AG09309 (cell line): ENCODE results near the gene SDK1.

Experiments
- DNase-seq: peaks from one replicate; pipeline ENCODE4 v3.0.0-alpha.2; 2010; ENCODE audit warnings: low read depth
- H3K4me3 ChIP-seq: 2 replicates; pipeline ENCODE4 v1.5.1; 2011; ENCODE audit warnings: mild to moderate bottlenecking, low read depth, low read length, moderate library complexity; ENCODE audit not compliant: control insufficient read depth
- CTCF ChIP-seq: IDR thresholded peaks from 2 replicates; pipeline ENCODE4 v1.5.1; 2011; ENCODE audit warnings: mild to moderate bottlenecking, low read depth, low read length, inconsistent platforms; ENCODE audit not compliant: insufficient read depth, control insufficient read depth; ENCODE audit errors: missing control alignments

Gene SDK1

DNA sequence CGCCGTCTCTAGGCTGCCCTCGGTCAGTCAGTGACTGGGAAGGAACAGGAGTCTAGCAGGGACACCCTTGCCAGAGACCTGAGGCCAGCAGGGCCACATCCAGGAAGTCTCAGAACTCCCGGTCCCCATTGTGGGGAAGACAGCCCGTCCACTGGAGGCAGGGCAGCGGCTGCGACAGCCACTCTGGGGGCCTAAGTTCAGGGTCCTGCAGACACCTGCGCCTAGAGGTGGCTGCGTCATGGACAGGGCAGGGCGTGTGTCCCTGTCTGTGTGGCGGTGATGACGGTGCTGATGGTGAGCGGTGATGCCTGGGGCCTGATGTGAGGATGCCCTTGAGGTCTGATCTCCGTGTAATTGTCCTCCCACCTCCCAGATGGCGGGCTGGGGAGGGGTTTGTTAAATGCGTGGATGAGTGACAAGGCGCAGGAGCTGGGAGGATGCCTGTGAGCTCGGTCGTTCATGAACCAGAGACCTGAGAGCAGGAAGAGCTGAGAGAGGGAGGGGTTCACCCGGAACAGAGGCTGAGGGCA lies 843.2 kb downstream of the SDK1 start:
- no peak for TF ChIP-seq CTCF
- no peak for DNase-seq
- H3K4me3 ChIP-seq: no peak overlapping the region

DNA sequence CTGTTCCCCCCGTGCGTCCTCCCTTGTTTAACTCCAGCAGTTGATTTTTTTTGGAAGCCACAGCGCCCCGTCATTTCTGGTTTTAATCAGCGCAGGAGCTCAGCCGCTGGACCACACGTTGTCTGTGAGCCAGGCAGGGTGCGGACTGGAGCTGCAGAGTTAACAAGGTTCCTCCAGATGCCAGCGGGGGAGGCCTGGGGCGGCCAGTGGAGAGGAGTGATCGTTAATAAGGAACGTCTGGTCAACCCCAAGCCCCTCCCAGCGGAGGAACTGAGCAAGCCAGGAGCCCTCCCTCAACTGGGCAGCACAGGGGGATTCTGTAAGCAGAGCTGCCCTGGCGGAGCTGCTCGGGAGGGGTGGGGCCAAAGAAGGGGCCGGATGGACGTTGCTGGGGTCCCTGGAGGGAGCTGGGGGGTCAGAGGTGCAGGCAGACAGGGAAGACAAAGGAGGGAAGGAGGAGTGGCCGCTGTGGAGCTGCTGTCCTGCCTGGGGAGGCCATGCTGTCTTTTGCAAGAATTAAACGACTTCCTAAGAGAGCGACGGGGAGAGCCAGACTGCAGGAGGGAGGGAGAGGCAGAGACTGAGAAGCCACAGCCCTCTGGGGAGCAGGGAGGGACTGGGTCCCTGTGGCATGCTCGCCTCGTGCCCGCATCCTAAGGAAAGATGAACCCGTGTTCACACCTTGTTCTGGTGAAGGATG lies 843.9 kb downstream of the SDK1 start:
- no peak for TF ChIP-seq CTCF
- DNase-seq: no peak
- no peak overlapping the region for H3K4me3 ChIP-seq

DNA sequence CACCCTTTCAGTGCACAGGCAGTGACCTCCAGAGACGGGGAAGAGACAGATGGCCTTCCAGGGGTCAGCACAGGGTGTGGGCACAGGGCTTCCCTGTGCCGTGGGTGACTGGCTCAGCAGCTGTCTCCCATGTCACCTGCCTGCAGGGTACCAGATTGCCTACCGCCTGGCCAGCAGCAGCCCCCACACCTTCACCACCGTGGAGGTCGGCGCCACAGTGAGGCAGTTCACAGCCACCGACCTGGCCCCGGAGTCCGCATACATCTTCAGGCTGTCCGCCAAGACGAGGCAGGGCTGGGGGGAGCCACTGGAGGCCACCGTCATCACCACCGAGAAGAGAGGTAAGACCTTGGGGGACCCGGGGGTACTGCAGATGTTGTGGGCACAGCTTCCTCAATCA lies 844.5 kb downstream of the SDK1 start:
- TF ChIP-seq CTCF: no peak
- H3K4me3 ChIP-seq: no peak overlapping the region
- no peak for DNase-seq

- TF ChIP-seq CTCF: no peak
- H3K4me3 ChIP-seq: no peak overlapping the region
- DNase-seq: no peak
Measured at GRCh38 chr7:4147926-4148620, 847.0 kb downstream of the SDK1 start.

DNA sequence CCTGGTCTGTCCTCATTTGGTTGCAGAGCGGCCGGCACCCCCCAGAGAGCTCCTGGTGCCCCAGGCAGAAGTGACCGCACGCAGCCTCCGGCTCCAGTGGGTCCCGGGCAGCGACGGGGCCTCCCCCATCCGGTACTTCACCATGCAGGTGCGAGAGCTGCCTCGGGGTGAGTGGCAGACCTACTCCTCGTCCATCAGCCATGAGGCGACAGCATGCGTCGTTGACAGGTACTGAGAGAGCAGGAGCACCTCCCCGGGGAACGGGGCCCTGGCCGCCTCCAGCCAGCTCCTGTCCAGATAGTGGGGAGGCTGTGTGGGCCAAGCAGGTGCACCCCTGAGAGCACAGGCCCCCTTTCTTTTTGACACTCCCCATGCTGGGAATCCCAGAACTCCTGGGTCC lies 848.2 kb downstream of the SDK1 start:
- no peak for DNase-seq
- no peak for TF ChIP-seq CTCF
- no peak overlapping the region for H3K4me3 ChIP-seq

DNA sequence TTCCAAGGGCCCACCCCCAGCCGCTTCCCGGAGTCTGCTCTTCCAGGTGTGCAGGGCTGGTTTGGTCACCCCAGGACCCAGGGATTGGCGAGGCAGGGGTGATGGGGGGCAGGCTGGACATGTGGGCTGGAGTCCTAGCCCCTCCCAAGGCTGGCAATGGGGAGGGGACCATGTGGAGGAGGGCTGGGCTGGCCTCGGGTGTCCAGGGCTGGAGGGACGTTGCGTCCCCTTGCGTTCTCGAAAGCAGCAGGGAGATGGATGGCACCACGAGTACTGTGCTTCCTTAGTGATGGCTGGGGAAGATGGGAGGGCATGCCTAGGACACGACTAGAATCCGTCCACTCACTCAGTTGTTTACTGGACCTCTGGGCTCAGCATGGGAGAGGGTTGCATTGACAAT lies 848.6 kb downstream of the SDK1 start:
- H3K4me3 ChIP-seq: no peak overlapping the region
- TF ChIP-seq CTCF: no peak
- no peak for DNase-seq
